Measurements from ENCODE around the gene MPP3. TPM values are rescaled to one million over a fixed set of nuclear protein-coding genes. Genes with fewer than 3 reads are reported as not detected.

MPP3 gene
- polyA plus RNA-seq, 1 donor (not counting 4 experiments of a cell fraction or from before 2014, with no cell fraction given) = 7.4 TPM

DNA sequence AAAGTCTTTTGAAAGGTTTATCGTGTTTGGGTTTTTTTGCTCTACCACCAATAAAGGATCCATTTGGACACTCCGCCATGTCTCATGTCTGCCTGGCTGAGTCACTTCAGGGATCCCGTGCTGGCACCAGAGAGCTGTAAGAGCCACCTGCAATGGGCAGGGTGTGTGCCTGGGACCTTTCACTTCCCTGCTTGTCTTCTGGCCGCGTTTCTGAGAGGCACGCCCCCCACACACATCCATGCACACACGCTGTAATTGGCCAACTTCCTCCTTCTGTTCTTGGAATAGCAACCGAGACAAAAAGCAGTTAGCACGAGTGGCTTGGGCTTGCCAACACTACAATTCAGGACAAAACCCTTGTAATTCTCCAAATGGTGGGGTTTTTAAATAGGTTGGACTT is 64.6 kb downstream of the MPP3 start:
- Histone ChIP-seq H3K9me1 (ENCODE audit: control insufficient read depth, extremely low read depth, insufficient read depth, low read length) (no peaks in the 10 kb centered on the region), H3K9me3 (ENCODE audit: control insufficient read depth, low read depth, low read length) (no peaks in the 10 kb centered on the region), H2AFZ (ENCODE audit: control insufficient read depth, low read length) (no peak overlapping the region), H3K9ac (ENCODE audit: control insufficient read depth, extremely low read depth, insufficient read depth, low read length) (no peak overlapping the region), H3K27me3 (ENCODE audit: control insufficient read depth, extremely low read depth, insufficient read depth, low read length) (no peaks in the 10 kb centered on the region), H3K79me2 (ENCODE audit: control insufficient read depth, insufficient read depth, low read length) (no peaks in the 10 kb centered on the region), H3K4me1 (ENCODE audit: control insufficient read depth, extremely low read depth, insufficient read depth, low read length) (no peaks in the 10 kb centered on the region), H4K20me1 (ENCODE audit: control insufficient read depth, extremely low read depth, insufficient read depth, low read length) (peaks cover 2% of the 10 kb centered on the region), H3K36me3 (ENCODE audit: control insufficient read depth in 2 of 2, extremely low read depth in 1 of 2, insufficient read depth in 2 of 2, low read length in 2 of 2) (peaks cover 21 to 27% of the 10 kb centered on the region in 2 experiments), H3K4me2 (ENCODE audit: control insufficient read depth, extremely low read depth, insufficient read depth, low read depth, low read length) (no peak overlapping the region), H3K4me3 (ENCODE audit: control insufficient read depth in 2 of 3, extremely low read depth in 1 of 3, insufficient read depth in 2 of 3, low read depth in 1 of 3, low read length in 3 of 3) (no peak overlapping the region), H3K27ac (ENCODE audit: control insufficient read depth, insufficient read depth, low read length) (no peak overlapping the region)
- TF ChIP-seq CTCF (optimal IDR thresholded peaks at IDR 0.05 in 1 of 3, IDR thresholded peaks at IDR 0.05 in 1 of 3, conservative IDR thresholded peaks at IDR 0.05 in 1 of 3; ENCODE audit: extremely low read depth in 1 of 3, insufficient read depth in 2 of 3, low read length in 3 of 3) (no peak), EZH2 (IDR thresholded peaks at IDR 0.05; ENCODE audit: low read length) (no peak)
- dilution Hi-C loops (cut with MboI; ENCODE audit: extremely low pct_ligation_motif_present, low sequenced_read_pairs) = loop anchor here (5.0 kb wide), 1 partner anchor 71 kb away; no protein-coding TSS in a partner anchor
- DNase-seq (ENCODE audit: low read depth, low spot score) (no peak), FAIRE-seq (no peak)

- H3K79me2 ChIP-seq (ENCODE audit: control insufficient read depth, insufficient read depth, low read length) = no peaks in the 10 kb centered on the region
- H3K36me3 ChIP-seq (ENCODE audit: control insufficient read depth in 2 of 2, extremely low read depth in 1 of 2, insufficient read depth in 2 of 2, low read length in 2 of 2) = peaks cover 18 to 20% of the 10 kb centered on the region in 2 experiments
- no peak for FAIRE-seq
- no peaks in the 10 kb centered on the region for H3K9me3 ChIP-seq (ENCODE audit: control insufficient read depth, low read depth, low read length)
- no peak overlapping the region for H3K9ac ChIP-seq (ENCODE audit: control insufficient read depth, extremely low read depth, insufficient read depth, low read length)
- dilution Hi-C loops (cut with MboI; ENCODE audit: extremely low pct_ligation_motif_present, low sequenced_read_pairs) = loop anchor here (5.0 kb wide), 1 partner anchor 70 kb away; no protein-coding TSS in a partner anchor
- no peaks in the 10 kb centered on the region for H3K9me1 ChIP-seq (ENCODE audit: control insufficient read depth, extremely low read depth, insufficient read depth, low read length)
- no peak overlapping the region for H2AFZ ChIP-seq (ENCODE audit: control insufficient read depth, low read length)
- H3K4me1 ChIP-seq (ENCODE audit: control insufficient read depth, extremely low read depth, insufficient read depth, low read length) = no peaks in the 10 kb centered on the region
- no peak overlapping the region for H3K4me3 ChIP-seq (ENCODE audit: control insufficient read depth in 2 of 3, extremely low read depth in 1 of 3, insufficient read depth in 2 of 3, low read depth in 1 of 3, low read length in 3 of 3)
- peaks cover 2% of the 10 kb centered on the region for H4K20me1 ChIP-seq (ENCODE audit: control insufficient read depth, extremely low read depth, insufficient read depth, low read length)
- no peak for TF ChIP-seq EZH2 (IDR thresholded peaks at IDR 0.05; ENCODE audit: low read length)
- TF ChIP-seq CTCF (optimal IDR thresholded peaks at IDR 0.05 in 1 of 3, IDR thresholded peaks at IDR 0.05 in 1 of 3, conservative IDR thresholded peaks at IDR 0.05 in 1 of 3; ENCODE audit: extremely low read depth in 1 of 3, insufficient read depth in 2 of 3, low read length in 3 of 3) = no peak
- no peaks in the 10 kb centered on the region for H3K27me3 ChIP-seq (ENCODE audit: control insufficient read depth, extremely low read depth, insufficient read depth, low read length)
- no peak for DNase-seq (ENCODE audit: low read depth, low spot score)
- no peak overlapping the region for H3K4me2 ChIP-seq (ENCODE audit: control insufficient read depth, extremely low read depth, insufficient read depth, low read depth, low read length)
- no peak overlapping the region for H3K27ac ChIP-seq (ENCODE audit: control insufficient read depth, insufficient read depth, low read length)
Measured at GRCh38 chr17:43767713-43768059, 65.3 kb downstream of the MPP3 start.

All from keratinocyte (primary cell).